ENCODE measurements around the gene ULK3.
A peak's percentile ranks its signal among the peaks of the same experiment; 100 is the strongest.

Gene ULK3

GRCh38 chr15:74835312-74835823 is 7.6 kb downstream of the ULK3 start:
- no peak for TF ChIP-seq MAX (IDR thresholded peaks at IDR 0.05)
- peak; percentile 73 for TF ChIP-seq RAD21 (IDR thresholded peaks at IDR 0.05; ENCODE audit: low read depth)
- TF ChIP-seq CREB1 (IDR thresholded peaks at IDR 0.05; ENCODE audit: low read depth): no peak
- TF ChIP-seq USF1 (IDR thresholded peaks at IDR 0.05): no peak

GRCh38 chr15:74833376-74834107 is 9.4 kb downstream of the ULK3 start:
- no peak for TF ChIP-seq REST (IDR thresholded peaks at IDR 0.05; ENCODE audit: low read depth)
- TF ChIP-seq MAX (IDR thresholded peaks at IDR 0.05): no peak
- no peak for TF ChIP-seq RAD21 (IDR thresholded peaks at IDR 0.05; ENCODE audit: low read depth)
- TF ChIP-seq TCF12 (IDR thresholded peaks at IDR 0.05; ENCODE audit: low read depth): no peak
- no peak for TF ChIP-seq EP300 (IDR thresholded peaks at IDR 0.05; ENCODE audit: borderline replicate concordance)
- no peak for TF ChIP-seq TAF1 (IDR thresholded peaks at IDR 0.05; ENCODE audit: low read depth)
- TF ChIP-seq TEAD4 (IDR thresholded peaks at IDR 0.05): no peak
- TF ChIP-seq CREB1 (IDR thresholded peaks at IDR 0.05; ENCODE audit: low read depth): no peak
- no peak for TF ChIP-seq ZBTB7A (IDR thresholded peaks at IDR 0.05; ENCODE audit: low read depth)
- no peak for TF ChIP-seq YY1 (IDR thresholded peaks at IDR 0.05; ENCODE audit: low read depth)
- no peak for TF ChIP-seq CEBPB (IDR thresholded peaks at IDR 0.05)
- TF ChIP-seq NFIC (IDR thresholded peaks at IDR 0.05): no peak
- TF ChIP-seq USF1 (IDR thresholded peaks at IDR 0.05): no peak
- no peak for TF ChIP-seq EGR1 (IDR thresholded peaks at IDR 0.05)

GRCh38 chr15:74832826-74833225 is 10.1 kb downstream of the ULK3 start:
- TF ChIP-seq TEAD4 (IDR thresholded peaks at IDR 0.05) (no peak), ZBTB7A (IDR thresholded peaks at IDR 0.05; ENCODE audit: low read depth) (no peak), FOXM1 (IDR thresholded peaks at IDR 0.05; ENCODE audit: borderline replicate concordance, low read depth) (no peak), CREB1 (IDR thresholded peaks at IDR 0.05; ENCODE audit: low read depth) (no peak)

- TF ChIP-seq CEBPB (IDR thresholded peaks at IDR 0.05): no peak
- peak; percentile 53 for TF ChIP-seq NFIC (IDR thresholded peaks at IDR 0.05)
Measured at GRCh38 chr15:74831813-74832495, 11.0 kb downstream of the ULK3 start.

GRCh38 chr15:74830868-74831267 is 12.1 kb downstream of the ULK3 start:
- TF ChIP-seq TEAD4 (IDR thresholded peaks at IDR 0.05) (no peak), CREB1 (IDR thresholded peaks at IDR 0.05; ENCODE audit: low read depth) (no peak), USF1 (IDR thresholded peaks at IDR 0.05) (no peak), EGR1 (IDR thresholded peaks at IDR 0.05) (no peak), FOXM1 (IDR thresholded peaks at IDR 0.05; ENCODE audit: borderline replicate concordance, low read depth) (no peak), RAD21 (IDR thresholded peaks at IDR 0.05; ENCODE audit: low read depth) (no peak), TCF12 (IDR thresholded peaks at IDR 0.05; ENCODE audit: low read depth) (no peak), CEBPB (IDR thresholded peaks at IDR 0.05) (no peak), EP300 (IDR thresholded peaks at IDR 0.05; ENCODE audit: borderline replicate concordance) (no peak), NFIC (IDR thresholded peaks at IDR 0.05) (no peak), MAX (IDR thresholded peaks at IDR 0.05) (no peak), ZBTB7A (IDR thresholded peaks at IDR 0.05; ENCODE audit: low read depth) (no peak), TAF1 (IDR thresholded peaks at IDR 0.05; ENCODE audit: low read depth) (no peak), REST (IDR thresholded peaks at IDR 0.05; ENCODE audit: low read depth) (no peak)
